GM13976 (cell line): ENCODE results near the gene AHRR.
"Not testable (repeated sequence)": the region's sequence is repeated elsewhere in the genome, so short reads cannot be mapped to it uniquely, and the experiment has no call there.

Experiments
- DNase-seq: peaks from one replicate; pipeline ENCODE4 v3.0.0; 2012; ENCODE audit warnings: low spot score
- CTCF ChIP-seq: IDR thresholded peaks from 2 replicates; pipeline ENCODE4 v1.5.1; 2012; ENCODE audit warnings: borderline replicate concordance, mild to moderate bottlenecking; ENCODE audit not compliant: insufficient read depth; ENCODE audit errors: extremely low read depth, missing control alignments, control extremely low read depth
- in situ Hi-C: fragments of 300-500 bp; cut with MboI; formaldehyde crosslinking; loops from one replicate; pipeline ENCODE4 v1.12.0; 2022; ENCODE audit warnings: low sequenced_read_pairs, mixed read lengths, inconsistent platforms; ENCODE audit not compliant: unreplicated experiment

Gene AHRR

GRCh38 chr5:396531-396961 lies 75.0 kb downstream of the AHRR start:
- DNase-seq = no peak
- no peak for TF ChIP-seq CTCF
- in situ Hi-C loops = no loop called here

- DNase-seq, in situ Hi-C loops: not testable (repeated sequence)
These were observed 76.6 kb downstream of the AHRR start for GRCh38 chr5:398141-398474.

GRCh38 chr5:398475-399295 lies 77.2 kb downstream of the AHRR start:
- in situ Hi-C loops = no loop called here
- TF ChIP-seq CTCF = no peak
- no peak for DNase-seq

GRCh38 chr5:399296-400281 lies 78.1 kb downstream of the AHRR start:
- no peak for TF ChIP-seq CTCF
- in situ Hi-C loops = no loop called here
- DNase-seq = peak; percentile 88

- peak; percentile 34 for DNase-seq
- in situ Hi-C loops = no loop called here
- no peak for TF ChIP-seq CTCF
These were observed 79.0 kb downstream of the AHRR start for GRCh38 chr5:400282-401145.

GRCh38 chr5:401146-402034 lies 79.9 kb downstream of the AHRR start:
- no peak for TF ChIP-seq CTCF
- DNase-seq = peak; percentile 22
- in situ Hi-C loops = no loop called here

- in situ Hi-C loops, DNase-seq: not testable (repeated sequence)
These were observed 80.7 kb downstream of the AHRR start for GRCh38 chr5:402219-402614.
